ENCODE data around the gene CPM.

DNA sequence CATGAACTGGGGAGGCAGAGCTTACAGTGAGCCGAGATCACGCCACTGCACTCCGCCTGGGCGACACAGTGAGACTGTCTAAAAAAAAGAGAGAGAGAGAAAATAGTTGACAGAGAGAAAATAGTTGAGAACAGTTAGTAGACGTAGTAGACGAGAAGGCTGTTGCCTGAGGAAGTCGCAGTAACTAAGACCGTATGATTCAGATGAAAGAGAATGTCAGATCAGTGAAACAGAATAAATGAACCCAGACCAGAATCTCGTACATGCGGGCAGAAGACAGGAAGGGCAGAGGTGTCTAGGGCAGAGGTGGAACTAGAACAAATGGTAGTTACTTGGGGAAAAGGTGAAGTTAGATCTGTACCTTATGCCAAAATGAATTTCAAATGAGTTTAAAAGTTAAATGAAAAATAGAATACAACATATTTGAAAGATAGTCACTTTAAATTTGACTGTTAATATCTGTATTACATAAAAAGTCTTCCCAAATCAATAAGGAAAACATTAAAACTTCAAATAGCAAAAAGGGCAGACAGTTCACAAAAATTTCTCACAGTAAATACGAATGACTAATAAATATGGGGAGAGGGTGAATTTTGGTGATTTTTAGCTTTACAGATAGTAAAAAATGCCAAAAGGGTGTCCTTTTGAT, 107.3 kb downstream of the CPM start:
- TF ChIP-seq EP300 (IDR thresholded peaks at IDR 0.05) (no peak), POLR2A (IDR thresholded peaks at IDR 0.05; ENCODE audit: low read depth) (no peak)
- TF ChIP-seq, protein P1, sequence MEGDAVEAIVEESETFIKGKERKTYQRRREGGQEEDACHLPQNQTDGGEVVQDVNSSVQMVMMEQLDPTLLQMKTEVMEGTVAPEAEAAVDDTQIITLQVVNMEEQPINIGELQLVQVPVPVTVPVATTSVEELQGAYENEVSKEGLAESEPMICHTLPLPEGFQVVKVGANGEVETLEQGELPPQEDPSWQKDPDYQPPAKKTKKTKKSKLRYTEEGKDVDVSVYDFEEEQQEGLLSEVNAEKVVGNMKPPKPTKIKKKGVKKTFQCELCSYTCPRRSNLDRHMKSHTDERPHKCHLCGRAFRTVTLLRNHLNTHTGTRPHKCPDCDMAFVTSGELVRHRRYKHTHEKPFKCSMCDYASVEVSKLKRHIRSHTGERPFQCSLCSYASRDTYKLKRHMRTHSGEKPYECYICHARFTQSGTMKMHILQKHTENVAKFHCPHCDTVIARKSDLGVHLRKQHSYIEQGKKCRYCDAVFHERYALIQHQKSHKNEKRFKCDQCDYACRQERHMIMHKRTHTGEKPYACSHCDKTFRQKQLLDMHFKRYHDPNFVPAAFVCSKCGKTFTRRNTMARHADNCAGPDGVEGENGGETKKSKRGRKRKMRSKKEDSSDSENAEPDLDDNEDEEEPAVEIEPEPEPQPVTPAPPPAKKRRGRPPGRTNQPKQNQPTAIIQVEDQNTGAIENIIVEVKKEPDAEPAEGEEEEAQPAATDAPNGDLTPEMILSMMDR (IDR thresholded peaks at IDR 0.05): no peak
